Hepatocyte (in vitro differentiated cells): ENCODE results near the gene CEP83.

Experiments
- CTCF ChIP-seq: fragments of 200-600 bp; sonication (generic); IDR thresholded peaks from 2 replicates; pipeline ENCODE4 v1.5.1; 2016; ENCODE audit warnings: antibody characterized with exemption, mild to moderate bottlenecking; ENCODE audit not compliant: poor library complexity
- EZH2 ChIP-seq: fragments of 200-600 bp; sonication (generic); IDR thresholded peaks from 2 replicates; pipeline ENCODE4 v1.6.1; 2016; ENCODE audit warnings: antibody characterized with exemption, mild to moderate bottlenecking, borderline replicate concordance

GRCh38 chr12:94329366-94329765 lies 130.3 kb downstream of the CEP83 start:
- TF ChIP-seq CTCF (peak; percentile 12), EZH2 (no peak)
